Measurements from ENCODE around the gene PRDM10.

PRDM10 gene

DNA sequence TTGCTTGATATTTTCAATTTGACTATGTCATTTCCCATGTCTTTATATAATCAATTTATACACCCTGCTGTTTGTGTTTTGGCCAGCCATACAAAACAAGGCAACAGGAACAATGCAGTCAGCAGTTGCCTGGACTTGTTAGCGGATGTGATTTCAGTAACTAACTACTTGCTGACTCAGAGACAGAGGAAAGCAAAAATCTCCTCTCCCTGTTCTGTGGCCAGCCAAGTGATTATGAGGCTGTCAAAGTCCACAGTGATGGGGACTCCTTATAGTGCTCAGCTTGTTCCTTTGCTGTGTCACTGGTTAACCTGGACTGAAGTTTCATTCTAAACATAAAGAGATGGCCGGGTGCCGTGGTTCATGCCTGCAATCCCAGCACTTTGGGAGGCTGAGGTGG, 34.4 kb upstream of the PRDM10 start:
- no peaks in the 10 kb centered on the region for H3K9me2 ChIP-seq (ENCODE audit: low read depth, low read length)
- no peak overlapping the region for H2AFZ ChIP-seq (ENCODE audit: low read length)
- H3K4me3 ChIP-seq (ENCODE audit: low read depth, low read length, poor library complexity, severe bottlenecking), result no peak overlapping the region
- no peaks in the 10 kb centered on the region for H3F3A ChIP-seq (ENCODE audit: insufficient read depth, low read length)
- no peak overlapping the region for H3K4me2 ChIP-seq (ENCODE audit: low read length)
- no peaks in the 10 kb centered on the region for H3K36me3 ChIP-seq (ENCODE audit: insufficient read depth, low read length)
- no peaks in the 10 kb centered on the region for H3K4me1 ChIP-seq (ENCODE audit: insufficient read depth, low read length, severe bottlenecking)
- H3K9me3 ChIP-seq (ENCODE audit: low read length), result no peaks in the 10 kb centered on the region
- H3K27ac ChIP-seq (ENCODE audit: low read depth, low read length, poor library complexity, severe bottlenecking), result no peak overlapping the region
- no peak overlapping the region for H3K9ac ChIP-seq (ENCODE audit: low read length)
- no peaks in the 10 kb centered on the region for H3K79me2 ChIP-seq (ENCODE audit: insufficient read depth, low read length)
- TF ChIP-seq, protein P1, sequence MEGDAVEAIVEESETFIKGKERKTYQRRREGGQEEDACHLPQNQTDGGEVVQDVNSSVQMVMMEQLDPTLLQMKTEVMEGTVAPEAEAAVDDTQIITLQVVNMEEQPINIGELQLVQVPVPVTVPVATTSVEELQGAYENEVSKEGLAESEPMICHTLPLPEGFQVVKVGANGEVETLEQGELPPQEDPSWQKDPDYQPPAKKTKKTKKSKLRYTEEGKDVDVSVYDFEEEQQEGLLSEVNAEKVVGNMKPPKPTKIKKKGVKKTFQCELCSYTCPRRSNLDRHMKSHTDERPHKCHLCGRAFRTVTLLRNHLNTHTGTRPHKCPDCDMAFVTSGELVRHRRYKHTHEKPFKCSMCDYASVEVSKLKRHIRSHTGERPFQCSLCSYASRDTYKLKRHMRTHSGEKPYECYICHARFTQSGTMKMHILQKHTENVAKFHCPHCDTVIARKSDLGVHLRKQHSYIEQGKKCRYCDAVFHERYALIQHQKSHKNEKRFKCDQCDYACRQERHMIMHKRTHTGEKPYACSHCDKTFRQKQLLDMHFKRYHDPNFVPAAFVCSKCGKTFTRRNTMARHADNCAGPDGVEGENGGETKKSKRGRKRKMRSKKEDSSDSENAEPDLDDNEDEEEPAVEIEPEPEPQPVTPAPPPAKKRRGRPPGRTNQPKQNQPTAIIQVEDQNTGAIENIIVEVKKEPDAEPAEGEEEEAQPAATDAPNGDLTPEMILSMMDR (IDR thresholded peaks at IDR 0.05; ENCODE audit: low read length), result no peak
- no peak for TF ChIP-seq EZH2 (IDR thresholded peaks at IDR 0.05; ENCODE audit: borderline replicate concordance, low read length)
- H4K20me1 ChIP-seq (ENCODE audit: insufficient read depth, low read length), result no peaks in the 10 kb centered on the region
- no peaks in the 10 kb centered on the region for H3K27me3 ChIP-seq (ENCODE audit: insufficient read depth, low read length)

- no peak overlapping the region for H3K4me3 ChIP-seq (ENCODE audit: low read depth, low read length, poor library complexity, severe bottlenecking)
- H3K36me3 ChIP-seq (ENCODE audit: insufficient read depth, low read length), result no peaks in the 10 kb centered on the region
- no peak overlapping the region for H2AFZ ChIP-seq (ENCODE audit: low read length)
- TF ChIP-seq EZH2 (IDR thresholded peaks at IDR 0.05; ENCODE audit: borderline replicate concordance, low read length), result no peak
- TF ChIP-seq, protein P1 (IDR thresholded peaks at IDR 0.05; ENCODE audit: low read length), result no peak
- no peaks in the 10 kb centered on the region for H4K20me1 ChIP-seq (ENCODE audit: insufficient read depth, low read length)
- no peak overlapping the region for H3K9ac ChIP-seq (ENCODE audit: low read length)
- H3K4me1 ChIP-seq (ENCODE audit: insufficient read depth, low read length, severe bottlenecking), result no peaks in the 10 kb centered on the region
- no peaks in the 10 kb centered on the region for H3K9me3 ChIP-seq (ENCODE audit: low read length)
- no peaks in the 10 kb centered on the region for H3K79me2 ChIP-seq (ENCODE audit: insufficient read depth, low read length)
- no peak overlapping the region for H3K4me2 ChIP-seq (ENCODE audit: low read length)
- H3F3A ChIP-seq (ENCODE audit: insufficient read depth, low read length), result no peaks in the 10 kb centered on the region
- no peak overlapping the region for H3K27ac ChIP-seq (ENCODE audit: low read depth, low read length, poor library complexity, severe bottlenecking)
- no peaks in the 10 kb centered on the region for H3K27me3 ChIP-seq (ENCODE audit: insufficient read depth, low read length)
- H3K9me2 ChIP-seq (ENCODE audit: low read depth, low read length), result no peaks in the 10 kb centered on the region
Measured at GRCh38 chr11:130034236-130034635, 31.6 kb upstream of the PRDM10 start.

GRCh38 chr11:130032931-130033330, 30.3 kb upstream of the PRDM10 start:
- no peak for TF ChIP-seq EZH2 (IDR thresholded peaks at IDR 0.05; ENCODE audit: borderline replicate concordance, low read length)
- TF ChIP-seq, protein P1 (IDR thresholded peaks at IDR 0.05; ENCODE audit: low read length), result no peak
- Histone ChIP-seq H3K27me3 (ENCODE audit: insufficient read depth, low read length) (no peaks in the 10 kb centered on the region), H3K27ac (ENCODE audit: low read depth, low read length, poor library complexity, severe bottlenecking) (no peak overlapping the region), H3K4me1 (ENCODE audit: insufficient read depth, low read length, severe bottlenecking) (no peaks in the 10 kb centered on the region), H3K9ac (ENCODE audit: low read length) (no peak overlapping the region), H3K9me2 (ENCODE audit: low read depth, low read length) (no peaks in the 10 kb centered on the region), H2AFZ (ENCODE audit: low read length) (no peak overlapping the region), H3K4me3 (ENCODE audit: low read depth, low read length, poor library complexity, severe bottlenecking) (no peak overlapping the region), H3K79me2 (ENCODE audit: insufficient read depth, low read length) (no peaks in the 10 kb centered on the region), H3K36me3 (ENCODE audit: insufficient read depth, low read length) (no peaks in the 10 kb centered on the region), H3K4me2 (ENCODE audit: low read length) (no peak overlapping the region), H4K20me1 (ENCODE audit: insufficient read depth, low read length) (no peaks in the 10 kb centered on the region), H3F3A (ENCODE audit: insufficient read depth, low read length) (no peaks in the 10 kb centered on the region), H3K9me3 (ENCODE audit: low read length) (no peaks in the 10 kb centered on the region)

Measured in OCI-LY1 (cell line).